Naive thymus-derived CD4-positive, alpha-beta T cell (primary cell): ENCODE results near the gene CLEC11A. TPM values are rescaled to one million over a fixed set of nuclear protein-coding genes. Genes with fewer than 3 reads are reported as not detected.

Experiments
- ATAC-seq: fragments of 150-1000 bp; cut with Tn5 transposase; 2 replicates; pipeline ENCODE4 v1.10.0; 2021; ENCODE audit warnings: mild to moderate bottlenecking, moderate library complexity
- CTCF ChIA-PET: fragments of 350-600 bp; sonication (Branson Sonifier 250); formaldehyde crosslinking; loops from one replicate; lab custom pipeline; 2021; ENCODE audit warnings: antibody characterized with exemption; lab: Charles Lee
- POLR2A ChIA-PET: fragments of 350-600 bp; sonication (Branson Sonifier 250); formaldehyde crosslinking; loops from one replicate; lab custom pipeline; 2021; ENCODE audit warnings: antibody characterized with exemption, inconsistent platforms; lab: Charles Lee
- DNase-seq, 9 donors: peaks; one replicate each; pipeline versions ENCODE4 v3.0.0 to v3.0.0-alpha.2; 2020 to 2022; ENCODE audit warnings: mixed read lengths in 1 of 9
- H3K27ac ChIP-seq: one replicate; pipeline ENCODE4 v1.7.0; 2013; ENCODE audit warnings: mild to moderate bottlenecking, low read depth, low read length, moderate library complexity
- H3K27me3 ChIP-seq, 2 donors: one replicate each; pipeline ENCODE4 v1.7.0; 2013; ENCODE audit warnings: low read length in 2 of 2, mild to moderate bottlenecking in 2 of 2, moderate library complexity in 2 of 2; ENCODE audit not compliant: control insufficient read depth in 2 of 2, insufficient read depth in 2 of 2
- H3K36me3 ChIP-seq, 3 experiments: 1 replicate in 2 of 3; 2 replicates in 1 of 3; pipeline ENCODE4 v1.7.0; 2013; ENCODE audit warnings: low read length in 3 of 3, mild to moderate bottlenecking in 3 of 3, moderate library complexity in 1 of 3; ENCODE audit not compliant: insufficient read depth in 3 of 3, control insufficient read depth in 2 of 3
- H3K4me1 ChIP-seq, 2 donors: one replicate each; pipeline ENCODE4 v1.7.0; 2013; ENCODE audit warnings: low read length in 2 of 2, mild to moderate bottlenecking in 2 of 2, moderate library complexity in 1 of 2; ENCODE audit not compliant: control insufficient read depth in 2 of 2, insufficient read depth in 2 of 2
- H3K4me3 ChIP-seq: 2 replicates; pipeline ENCODE4 v1.7.0; 2013; ENCODE audit warnings: mild to moderate bottlenecking, low read length
- H3K9me3 ChIP-seq, 3 experiments: 1 replicate in 2 of 3; 2 replicates in 1 of 3; pipeline ENCODE4 v1.7.0; 2013; ENCODE audit warnings: low read length in 3 of 3; ENCODE audit not compliant: control insufficient read depth in 2 of 3
- H3K27ac Mint-ChIP-seq, 9 donors: one replicate each; pipeline ENCODE4 v1.8.0; 2020 to 2022; ENCODE audit warnings: mixed read lengths in 9 of 9, mild to moderate bottlenecking in 8 of 9, moderate library complexity in 5 of 9, inconsistent platforms in 2 of 9
- H3K27me3 Mint-ChIP-seq, 5 donors: one replicate each; pipeline ENCODE4 v1.8.0; 2021 to 2022; ENCODE audit warnings: mixed read lengths in 5 of 5, mild to moderate bottlenecking in 1 of 5
- H3K36me3 Mint-ChIP-seq, 5 donors: one replicate each; pipeline ENCODE4 v1.8.0; 2020 to 2022; ENCODE audit warnings: mixed read lengths in 5 of 5, mild to moderate bottlenecking in 3 of 5, inconsistent platforms in 1 of 5
- H3K4me1 Mint-ChIP-seq, 7 donors: one replicate each; pipeline ENCODE4 v1.8.0; 2020 to 2022; ENCODE audit warnings: mixed read lengths in 7 of 7, mild to moderate bottlenecking in 3 of 7, inconsistent platforms in 1 of 7
- H3K4me3 Mint-ChIP-seq, 10 donors: one replicate each; pipeline ENCODE4 v1.8.0; 2020 to 2022; ENCODE audit warnings: mild to moderate bottlenecking in 10 of 10, mixed read lengths in 10 of 10, moderate library complexity in 6 of 10, inconsistent platforms in 2 of 10
- H3K9me3 Mint-ChIP-seq, 11 donors: one replicate each; pipeline ENCODE4 v1.8.0; 2020 to 2022; ENCODE audit warnings: mixed read lengths in 11 of 11, mild to moderate bottlenecking in 4 of 11, inconsistent platforms in 1 of 11, moderate library complexity in 1 of 11
- intact Hi-C, 2 donors: fragments of 100-400 bp; cut with micrococcal nuclease; formaldehyde crosslinking; loops; one replicate each; pipeline ENCODE4 v1.15.1; 2023
- polyA plus RNA-seq, 2 donors: library from polyadenylated mRNA; unstranded; fragments of 300-500 nt; fragmentation: Illumina TruSeq; gene quantifications; one replicate each; pipeline ENCODE4 v1.2.3, GENCODE V29; 2021
- total RNA-seq, 6 experiments: library from RNA in 5 of 6; stranded (reverse) in 5 of 6; gene quantifications; 1 replicate in 5 of 6; 2 replicates in 1 of 6; pipeline ENCODE4 v1.2.3 and lab custom pipeline; 2021 to 2026

The CLEC11A gene
- total and polyA plus RNA-seq, 7 experiments from 2014 or later, result 0.36 to 6.4 (median 3.1) TPM

DNA sequence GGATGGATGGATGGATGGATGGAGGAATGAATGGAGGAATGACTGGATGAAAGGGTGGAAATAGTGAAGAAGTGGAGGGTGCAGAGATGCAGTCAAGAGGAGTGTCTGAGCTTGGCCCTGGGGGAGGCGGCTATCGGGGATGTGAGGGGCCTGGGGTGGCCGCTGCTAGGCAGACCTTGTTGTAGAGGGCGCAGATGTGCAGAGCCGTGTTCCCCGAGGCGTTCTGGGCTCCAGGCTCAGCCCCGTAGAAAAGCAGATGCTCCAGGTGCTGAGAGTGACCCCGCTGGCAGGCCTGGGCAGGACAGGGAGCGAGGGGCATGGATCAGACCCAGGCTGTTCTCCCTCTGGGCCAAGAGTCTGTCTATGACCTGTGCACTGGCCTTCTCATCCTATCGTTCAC lies 12.0 kb upstream of the CLEC11A start:
- Mint-ChIP-seq H3K4me1 (peaks cover 0 to 12% (median 6%) of the 10 kb centered on the region in 7 donors), H3K36me3 (no peaks in the 10 kb centered on the region), H3K4me3 (peak overlapping the region in 1 of 10 donors; percentile 13), H3K9me3 (peaks cover 0 to 6% (median 0%) of the 10 kb centered on the region in 11 donors), H3K27me3 (peaks cover 26 to 70% (median 45%) of the 10 kb centered on the region in 5 donors), H3K27ac (no peak overlapping the region)
- intact Hi-C loops, result no loop called here
- peaks cover 0 to 4% of the 10 kb centered on the region in 2 donors for H3K27me3 ChIP-seq
- DNase-seq, result no peak
- no peaks in the 10 kb centered on the region for H3K36me3 ChIP-seq
- H3K4me1 ChIP-seq, result no peaks in the 10 kb centered on the region
- H3K27ac ChIP-seq, result no peak overlapping the region
- H3K9me3 ChIP-seq, result no peaks in the 10 kb centered on the region
- ChIA-PET POLR2A (no interaction called here), CTCF (no interaction called here)
- H3K4me3 ChIP-seq, result no peak overlapping the region
- no peak for ATAC-seq

DNA sequence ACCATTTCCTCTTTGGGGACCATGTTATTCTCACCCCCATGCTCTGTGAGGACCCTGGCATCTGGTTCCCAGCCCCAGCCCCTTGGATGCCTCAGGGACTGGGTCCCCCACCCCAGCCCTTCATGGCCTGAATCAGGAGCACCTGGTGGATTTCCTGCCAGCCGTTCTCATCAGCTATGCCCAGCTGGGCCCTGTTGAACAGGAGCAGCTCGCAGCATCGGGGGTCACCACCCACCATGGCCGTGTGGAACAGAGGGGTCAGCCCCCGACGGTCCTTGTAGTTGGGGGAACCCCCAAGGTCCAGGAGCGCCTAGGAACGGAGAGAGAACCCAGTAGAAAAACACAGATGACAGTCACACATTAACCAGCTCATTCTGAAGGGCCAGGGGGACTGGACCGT lies 11.4 kb upstream of the CLEC11A start:
- intact Hi-C loops, result no loop called here
- peaks cover 0 to 12% (median 6%) of the 10 kb centered on the region in 7 donors for H3K4me1 Mint-ChIP-seq
- H3K9me3 Mint-ChIP-seq, result peaks cover 0 to 6% (median 0%) of the 10 kb centered on the region in 11 donors
- H3K27me3 Mint-ChIP-seq, result peaks cover 27 to 73% (median 44%) of the 10 kb centered on the region in 5 donors
- no peak overlapping the region for H3K4me3 ChIP-seq
- ChIA-PET CTCF (no interaction called here), POLR2A (no interaction called here)
- no peak overlapping the region for H3K27ac Mint-ChIP-seq
- no peak for DNase-seq
- H3K9me3 ChIP-seq, result no peaks in the 10 kb centered on the region
- no peak for ATAC-seq
- no peaks in the 10 kb centered on the region for H3K4me1 ChIP-seq
- H3K27ac ChIP-seq, result no peak overlapping the region
- H3K4me3 Mint-ChIP-seq, result no peak overlapping the region
- H3K27me3 ChIP-seq, result peaks cover 0 to 4% of the 10 kb centered on the region in 2 donors
- no peaks in the 10 kb centered on the region for H3K36me3 ChIP-seq
- H3K36me3 Mint-ChIP-seq, result no peaks in the 10 kb centered on the region

DNA sequence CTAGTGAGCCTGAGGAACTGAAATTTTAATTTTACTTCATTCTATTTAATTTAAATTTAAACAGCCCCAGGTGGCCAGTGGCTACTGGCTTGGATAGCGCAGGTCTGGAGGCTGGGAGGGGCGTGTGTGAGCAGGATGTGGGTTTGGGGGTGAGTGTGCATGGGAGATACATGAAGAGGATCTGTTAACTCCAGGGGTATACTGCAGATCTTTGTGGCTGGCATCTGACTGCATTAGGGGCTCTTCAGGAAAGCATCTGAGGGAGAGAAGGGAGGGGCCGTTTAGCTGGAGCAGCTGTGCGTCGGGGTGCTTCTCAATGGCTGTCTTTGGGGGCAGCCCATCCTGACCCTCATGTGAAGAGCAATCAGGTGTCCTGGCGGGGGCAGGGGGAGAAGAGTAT lies 10.3 kb upstream of the CLEC11A start:
- ChIA-PET CTCF (interaction anchor here (0.6 kb wide), 1 partner anchor 346 kb away, joined by 3 read pairs; no protein-coding TSS in a partner anchor), POLR2A (no interaction called here)
- peak; percentile 38 for ATAC-seq
- Mint-ChIP-seq H3K9me3 (peaks cover 0 to 7% (median 0%) of the 10 kb centered on the region in 11 donors), H3K36me3 (no peaks in the 10 kb centered on the region), H3K4me3 (no peak overlapping the region), H3K4me1 (peaks cover 0 to 12% (median 6%) of the 10 kb centered on the region in 7 donors), H3K27me3 (peaks cover 34 to 70% (median 46%) of the 10 kb centered on the region in 5 donors), H3K27ac (no peak overlapping the region)
- Histone ChIP-seq H3K4me3 (no peak overlapping the region), H3K36me3 (no peaks in the 10 kb centered on the region), H3K4me1 (no peaks in the 10 kb centered on the region), H3K27ac (no peak overlapping the region), H3K9me3 (no peaks in the 10 kb centered on the region), H3K27me3 (peaks cover 0 to 4% of the 10 kb centered on the region in 2 donors)
- intact Hi-C loops, result no loop called here
- no peak for DNase-seq

DNA sequence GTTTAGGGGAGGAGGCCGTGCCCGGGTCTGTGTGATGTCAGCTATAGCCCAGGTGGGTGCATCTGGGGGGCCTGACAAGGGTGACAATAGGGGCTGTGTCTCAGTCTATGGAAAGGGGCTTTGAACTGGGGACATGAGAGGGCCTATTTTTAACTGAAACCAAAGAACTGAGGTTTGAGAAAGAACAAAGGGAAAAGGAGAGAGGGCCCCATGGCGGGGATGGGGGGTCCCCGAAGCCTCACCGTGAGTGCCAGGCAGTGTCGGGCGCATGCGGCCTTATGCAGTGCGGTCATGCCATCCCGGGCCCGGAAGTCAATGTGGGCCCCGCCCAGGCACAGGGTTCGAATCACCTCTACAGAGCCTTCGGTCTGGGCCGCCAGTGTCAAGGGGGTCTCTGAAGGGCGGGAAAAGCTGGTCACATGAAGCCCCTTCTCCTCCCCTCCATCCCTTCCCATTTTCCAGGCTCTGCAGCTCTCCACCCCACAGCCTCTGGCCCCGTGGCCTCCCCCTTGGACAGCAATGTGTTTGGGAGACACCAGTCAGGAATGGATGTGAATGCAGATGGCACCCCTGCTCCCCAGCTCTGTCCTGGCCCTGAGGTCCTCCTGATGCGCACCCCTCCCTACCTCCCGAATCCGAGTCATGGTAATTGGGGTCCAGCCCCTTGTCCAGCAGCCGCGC lies 9.5 kb upstream of the CLEC11A start:
- DNase-seq (no peak), ATAC-seq (no peak)
- Histone ChIP-seq H3K36me3 (no peaks in the 10 kb centered on the region), H3K27ac (no peak overlapping the region), H3K9me3 (no peaks in the 10 kb centered on the region), H3K4me1 (no peaks in the 10 kb centered on the region), H3K27me3 (peaks cover 0 to 4% of the 10 kb centered on the region in 2 donors), H3K4me3 (no peak overlapping the region)
- H3K4me1 Mint-ChIP-seq, result peaks cover 0 to 12% (median 6%) of the 10 kb centered on the region in 7 donors
- H3K36me3 Mint-ChIP-seq, result no peaks in the 10 kb centered on the region
- ChIA-PET CTCF (interaction anchor here (1.2 kb wide), 1 partner anchor 8 kb away, joined by 3 read pairs; no protein-coding TSS in a partner anchor), POLR2A (no interaction called here)
- peaks cover 34 to 68% (median 46%) of the 10 kb centered on the region in 5 donors for H3K27me3 Mint-ChIP-seq
- no peak overlapping the region for H3K27ac Mint-ChIP-seq
- intact Hi-C loops, result no loop called here
- peaks cover 0 to 7% (median 0%) of the 10 kb centered on the region in 11 donors for H3K9me3 Mint-ChIP-seq
- no peak overlapping the region for H3K4me3 Mint-ChIP-seq

DNA sequence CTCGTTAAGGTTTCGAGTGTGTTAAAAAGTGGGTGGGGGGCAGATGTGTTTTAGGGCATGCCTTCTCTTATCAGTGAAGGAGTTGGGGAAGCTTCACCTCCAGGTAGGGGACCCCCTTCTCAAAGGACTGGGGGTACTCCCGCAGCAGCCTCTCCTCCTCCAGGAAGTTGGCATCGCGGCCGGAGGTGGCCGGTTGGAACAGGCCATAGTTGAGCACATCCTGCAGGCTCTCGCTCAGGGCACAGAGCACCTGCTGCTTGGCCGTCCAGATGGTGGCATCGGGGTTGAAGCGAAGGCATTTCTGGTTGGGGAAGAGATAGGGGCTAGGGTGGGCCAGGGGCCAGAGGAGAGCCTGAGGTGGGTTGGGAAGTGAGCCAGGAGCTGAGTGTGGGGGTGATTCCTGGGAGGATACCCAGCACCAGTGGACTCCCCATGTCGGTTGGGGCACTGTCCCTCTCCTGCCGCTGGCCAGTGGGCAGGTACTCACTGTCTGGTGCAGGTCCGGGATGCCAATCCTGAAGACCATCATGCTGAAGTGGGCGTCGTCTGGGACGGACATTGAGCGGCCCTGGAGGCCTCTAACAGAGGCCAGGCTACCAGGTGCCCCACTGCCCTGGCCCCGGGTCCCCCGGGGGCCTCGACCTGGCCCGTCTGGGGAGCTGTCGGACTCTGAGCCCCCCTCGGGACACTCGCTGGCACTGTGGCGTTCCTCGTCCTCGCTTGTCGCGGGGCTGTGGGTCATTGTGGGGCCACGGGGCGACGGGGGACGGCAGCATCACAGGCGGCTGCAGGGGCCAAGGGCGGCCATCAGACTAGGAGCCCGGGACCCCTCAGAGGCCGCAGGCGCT lies 6.8 kb upstream of the CLEC11A start:
- Mint-ChIP-seq H3K9me3 (peaks cover 0 to 7% (median 0%) of the 10 kb centered on the region in 11 donors), H3K27me3 (peaks cover 43 to 70% (median 55%) of the 10 kb centered on the region in 5 donors), H3K4me1 (peaks cover 0 to 20% (median 8%) of the 10 kb centered on the region in 7 donors), H3K27ac (no peak overlapping the region), H3K36me3 (no peaks in the 10 kb centered on the region), H3K4me3 (no peak overlapping the region)
- CTCF ChIA-PET, result no interaction called here
- Histone ChIP-seq H3K4me3 (no peak overlapping the region), H3K9me3 (no peaks in the 10 kb centered on the region), H3K36me3 (no peaks in the 10 kb centered on the region), H3K27ac (no peak overlapping the region), H3K27me3 (peaks cover 0 to 4% of the 10 kb centered on the region in 2 donors), H3K4me1 (no peaks in the 10 kb centered on the region)
- ATAC-seq (no peak), DNase-seq (no peak)
- POLR2A ChIA-PET, result no interaction called here
- intact Hi-C loops, result no loop called here

DNA sequence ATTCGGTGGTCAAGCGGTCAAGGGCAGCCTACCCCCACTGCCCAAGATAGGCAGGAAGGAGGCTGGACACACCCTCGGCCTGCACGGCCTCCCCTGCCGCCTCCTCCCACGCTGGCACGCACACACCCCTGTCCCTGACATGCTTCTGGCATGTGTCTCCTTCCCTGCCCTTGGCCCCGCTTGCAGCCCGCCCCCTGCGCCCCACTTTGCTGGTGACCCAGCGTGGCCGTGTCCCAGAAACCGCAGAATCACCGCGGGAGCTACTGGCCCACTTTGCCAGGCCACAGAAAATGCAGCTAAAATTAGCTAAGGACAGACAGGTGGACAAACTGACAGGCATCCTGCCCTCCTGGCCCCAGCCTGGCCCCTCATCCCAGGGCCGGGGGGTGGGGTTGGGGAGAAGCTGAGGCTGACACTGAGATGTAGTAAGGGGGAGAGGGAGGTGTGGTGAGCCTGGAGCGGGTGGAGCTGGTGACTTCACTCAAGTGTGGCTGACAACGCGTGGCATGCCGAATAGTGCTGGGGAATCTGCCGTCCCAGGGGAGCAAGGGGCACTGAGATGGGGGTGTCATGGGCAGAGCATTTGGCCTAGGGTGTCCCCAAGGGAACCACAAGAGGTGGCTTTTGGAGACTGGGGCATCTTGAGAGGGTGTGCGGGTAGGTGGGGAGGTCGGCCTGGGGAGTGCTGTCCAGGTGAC lies 6.0 kb upstream of the CLEC11A start:
- Mint-ChIP-seq H3K27ac (no peak overlapping the region), H3K4me3 (peak overlapping the region in 9 of 10 donors; percentile 13 to 75 (median 44))

More for the DNA sequence above, 6.0 kb upstream of the CLEC11A start:
- Histone ChIP-seq H3K27ac (no peak overlapping the region), H3K27me3 (peaks cover 0 to 8% of the 10 kb centered on the region in 2 donors), H3K36me3 (no peaks in the 10 kb centered on the region), H3K4me1 (no peaks in the 10 kb centered on the region), H3K9me3 (no peaks in the 10 kb centered on the region), H3K4me3 (no peak overlapping the region)
- H3K27me3 Mint-ChIP-seq, result peaks cover 48 to 74% (median 62%) of the 10 kb centered on the region in 5 donors
- ATAC-seq, result no peak
- H3K9me3 Mint-ChIP-seq, result peaks cover 0 to 6% (median 0%) of the 10 kb centered on the region in 11 donors
- intact Hi-C loops, result no loop called here
- no peaks in the 10 kb centered on the region for H3K36me3 Mint-ChIP-seq
- peaks cover 0 to 19% (median 8%) of the 10 kb centered on the region in 7 donors for H3K4me1 Mint-ChIP-seq
- DNase-seq, result no peak
- CTCF ChIA-PET, result no interaction called here
- POLR2A ChIA-PET, result no interaction called here
